PC-9 (cell line): ENCODE measurements around the gene RTN3. TPM values are rescaled to one million over a fixed set of nuclear protein-coding genes. Genes with fewer than 3 reads are reported as not detected.

Experiments used
- BruUV-seq: library from RNA; stranded (reverse); fragments of 400-500 nt; replicated peaks from 2 replicates; lab custom pipeline; 2021; lab: Mats Ljungman, UMichigan
- CTCF ChIA-PET: fragments of 300-600 bp; sonication (Branson Sonifier 250); formaldehyde crosslinking; loops from one replicate; lab custom pipeline; 2022; ENCODE audit warnings: antibody characterized with exemption; lab: Charles Lee
- POLR2A ChIA-PET: fragments of 300-600 bp; sonication (Branson Sonifier 250); formaldehyde crosslinking; loops from one replicate; lab custom pipeline; 2022; ENCODE audit warnings: antibody characterized with exemption; ENCODE audit not compliant: unreplicated experiment; lab: Charles Lee
- DNase-seq, 2 experiments: peaks; one replicate each; pipeline versions ENCODE4 v3.0.0 to v3.0.0-alpha.2; 2015 to 2022; ENCODE audit warnings: mixed read lengths in 1 of 2
- H2AFZ ChIP-seq: fragments of 200-600 bp; sonication (generic); 2 replicates; pipeline ENCODE4 v1.8.1; 2017; ENCODE audit warnings: antibody characterized with exemption
- H3F3A ChIP-seq: fragments of 200-600 bp; sonication (generic); 2 replicates; pipeline ENCODE4 v1.8.1; 2017; ENCODE audit warnings: antibody characterized with exemption, mild to moderate bottlenecking, low read depth; ENCODE audit not compliant: insufficient read depth
- H3K27ac ChIP-seq: fragments of 200-600 bp; sonication (generic); 2 replicates; pipeline ENCODE4 v1.6.1; 2016; ENCODE audit warnings: mixed run types
- H3K27me3 ChIP-seq: fragments of 200-600 bp; sonication (generic); 2 replicates; pipeline ENCODE4 v1.6.1; 2016; ENCODE audit warnings: low read depth, mixed run types; ENCODE audit not compliant: insufficient read depth
- H3K36me3 ChIP-seq: fragments of 200-600 bp; sonication (generic); 2 replicates; pipeline ENCODE4 v1.6.1; 2016; ENCODE audit warnings: low read depth, mixed run types
- H3K4me1 ChIP-seq: fragments of 200-600 bp; sonication (generic); replicated peaks from 2 replicates; pipeline ENCODE4 v1.6.1; 2016; ENCODE audit warnings: mixed run types; ENCODE audit not compliant: insufficient read depth
- H3K4me2 ChIP-seq: fragments of 200-600 bp; sonication (generic); 2 replicates; pipeline ENCODE4 v1.6.1; 2017; ENCODE audit warnings: mixed run types
- H3K4me3 ChIP-seq: fragments of 200-600 bp; sonication (generic); 2 replicates; pipeline ENCODE4 v1.6.1; 2016; ENCODE audit warnings: mixed run types
- H3K79me2 ChIP-seq: fragments of 200-600 bp; sonication (generic); 2 replicates; pipeline ENCODE4 v1.6.1; 2017; ENCODE audit warnings: low read depth, mixed run types
- H3K9me2 ChIP-seq: fragments of 200-600 bp; sonication (generic); 2 replicates; pipeline ENCODE4 v1.8.1; 2017; ENCODE audit warnings: mild to moderate bottlenecking; ENCODE audit not compliant: insufficient read depth
- H3K9me3 ChIP-seq: fragments of 200-600 bp; sonication (generic); 2 replicates; pipeline ENCODE4 v1.8.1; 2016; ENCODE audit warnings: low read depth; ENCODE audit not compliant: insufficient read depth
- H4K20me1 ChIP-seq: fragments of 200-600 bp; sonication (generic); 2 replicates; pipeline ENCODE4 v1.8.1; 2017; ENCODE audit not compliant: insufficient read depth
- EZH2 ChIP-seq: fragments of 200-600 bp; sonication (generic); IDR thresholded peaks from 2 replicates; pipeline ENCODE4 v1.8.0; 2017; ENCODE audit warnings: antibody characterized with exemption, low read depth
- intact Hi-C: fragments of 100-400 bp; cut with micrococcal nuclease; formaldehyde crosslinking; loops from one replicate; pipeline ENCODE4 v1.10.0; 2022; ENCODE audit not compliant: unreplicated experiment
- total RNA-seq: library from RNA; stranded (reverse); gene quantifications from 2 replicates; pipeline ENCODE4 v1.2.3, GENCODE V29; 2021
- TF ChIP-seq, protein P1 (sequence below): fragments of 200-600 bp; sonication (generic); conservative IDR thresholded peaks from 2 replicates; pipeline ENCODE4 v1.6.1; 2017; ENCODE audit warnings: mixed run types, antibody characterized with exemption, mild to moderate bottlenecking, moderate library complexity

Gene RTN3
- total RNA-seq, 1 experiment from 2014 or later = 279 TPM

- Histone ChIP-seq H3K9me3 (no peaks in the 10 kb centered on the region), H3K79me2 (peaks cover 23% of the 10 kb centered on the region; the same call in 1 of the 2 replicates), H3K27ac (no peak overlapping the region), H3K4me1 (peaks cover 11% of the 10 kb centered on the region; the same call in 1 of the 2 replicates), H2AFZ (no peak overlapping the region), H3K27me3 (no peaks in the 10 kb centered on the region), H4K20me1 (peaks cover 29% of the 10 kb centered on the region), H3F3A (peaks cover 49% of the 10 kb centered on the region; the same call in 1 of the 2 replicates), H3K4me2 (no peak overlapping the region), H3K4me3 (no peak overlapping the region), H3K9me2 (no peaks in the 10 kb centered on the region), H3K36me3 (no peaks in the 10 kb centered on the region)
- ChIA-PET CTCF (no interaction called here), POLR2A (no interaction called here)
- DNase-seq = no peak
- intact Hi-C loops = no loop called here
- BruUV-seq = no TSS peak
- no peak for TF ChIP-seq EZH2
- TF ChIP-seq, protein P1, sequence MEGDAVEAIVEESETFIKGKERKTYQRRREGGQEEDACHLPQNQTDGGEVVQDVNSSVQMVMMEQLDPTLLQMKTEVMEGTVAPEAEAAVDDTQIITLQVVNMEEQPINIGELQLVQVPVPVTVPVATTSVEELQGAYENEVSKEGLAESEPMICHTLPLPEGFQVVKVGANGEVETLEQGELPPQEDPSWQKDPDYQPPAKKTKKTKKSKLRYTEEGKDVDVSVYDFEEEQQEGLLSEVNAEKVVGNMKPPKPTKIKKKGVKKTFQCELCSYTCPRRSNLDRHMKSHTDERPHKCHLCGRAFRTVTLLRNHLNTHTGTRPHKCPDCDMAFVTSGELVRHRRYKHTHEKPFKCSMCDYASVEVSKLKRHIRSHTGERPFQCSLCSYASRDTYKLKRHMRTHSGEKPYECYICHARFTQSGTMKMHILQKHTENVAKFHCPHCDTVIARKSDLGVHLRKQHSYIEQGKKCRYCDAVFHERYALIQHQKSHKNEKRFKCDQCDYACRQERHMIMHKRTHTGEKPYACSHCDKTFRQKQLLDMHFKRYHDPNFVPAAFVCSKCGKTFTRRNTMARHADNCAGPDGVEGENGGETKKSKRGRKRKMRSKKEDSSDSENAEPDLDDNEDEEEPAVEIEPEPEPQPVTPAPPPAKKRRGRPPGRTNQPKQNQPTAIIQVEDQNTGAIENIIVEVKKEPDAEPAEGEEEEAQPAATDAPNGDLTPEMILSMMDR = no peak
Measured at GRCh38 chr11:63763496-63764339, 82.4 kb downstream of the RTN3 start.

DNA sequence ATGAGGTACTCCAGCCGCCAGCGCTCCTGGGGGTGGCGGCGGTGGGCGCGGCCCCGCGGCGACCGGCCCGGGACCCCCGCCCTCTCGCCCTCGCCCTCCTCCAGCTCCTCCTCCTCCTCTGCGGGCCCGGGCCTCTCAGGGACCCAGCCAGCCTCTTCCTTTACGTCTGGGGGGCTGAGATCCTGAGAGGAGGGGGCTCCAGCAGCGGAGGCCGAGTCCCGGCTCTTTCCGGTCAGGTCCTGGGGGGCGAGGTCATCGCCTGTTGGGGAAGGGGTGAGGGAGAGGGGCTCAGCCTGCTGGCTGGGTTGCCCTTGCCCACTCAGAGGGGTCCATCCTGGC, 83.0 kb downstream of the RTN3 start:
- peaks cover 23% of the 10 kb centered on the region; the same call in 1 of the 2 replicates for H3K79me2 ChIP-seq
- no peaks in the 10 kb centered on the region for H3K9me3 ChIP-seq
- CTCF ChIA-PET = no interaction called here
- no peaks in the 10 kb centered on the region for H3K36me3 ChIP-seq
- POLR2A ChIA-PET = no interaction called here
- no peak overlapping the region for H2AFZ ChIP-seq
- peaks cover 11% of the 10 kb centered on the region; the same call in 1 of the 2 replicates for H3K4me1 ChIP-seq
- no peak for DNase-seq
- BruUV-seq = no TSS peak
- no peak overlapping the region for H3K4me2 ChIP-seq
- peaks cover 28% of the 10 kb centered on the region for H4K20me1 ChIP-seq
- H3K27me3 ChIP-seq = no peaks in the 10 kb centered on the region
- TF ChIP-seq, protein P1 = no peak
- no peak for TF ChIP-seq EZH2
- peaks cover 44% of the 10 kb centered on the region; the same call in 1 of the 2 replicates for H3F3A ChIP-seq
- H3K27ac ChIP-seq = no peak overlapping the region
- H3K4me3 ChIP-seq = no peak overlapping the region
- no peaks in the 10 kb centered on the region for H3K9me2 ChIP-seq
- intact Hi-C loops = no loop called here

DNA sequence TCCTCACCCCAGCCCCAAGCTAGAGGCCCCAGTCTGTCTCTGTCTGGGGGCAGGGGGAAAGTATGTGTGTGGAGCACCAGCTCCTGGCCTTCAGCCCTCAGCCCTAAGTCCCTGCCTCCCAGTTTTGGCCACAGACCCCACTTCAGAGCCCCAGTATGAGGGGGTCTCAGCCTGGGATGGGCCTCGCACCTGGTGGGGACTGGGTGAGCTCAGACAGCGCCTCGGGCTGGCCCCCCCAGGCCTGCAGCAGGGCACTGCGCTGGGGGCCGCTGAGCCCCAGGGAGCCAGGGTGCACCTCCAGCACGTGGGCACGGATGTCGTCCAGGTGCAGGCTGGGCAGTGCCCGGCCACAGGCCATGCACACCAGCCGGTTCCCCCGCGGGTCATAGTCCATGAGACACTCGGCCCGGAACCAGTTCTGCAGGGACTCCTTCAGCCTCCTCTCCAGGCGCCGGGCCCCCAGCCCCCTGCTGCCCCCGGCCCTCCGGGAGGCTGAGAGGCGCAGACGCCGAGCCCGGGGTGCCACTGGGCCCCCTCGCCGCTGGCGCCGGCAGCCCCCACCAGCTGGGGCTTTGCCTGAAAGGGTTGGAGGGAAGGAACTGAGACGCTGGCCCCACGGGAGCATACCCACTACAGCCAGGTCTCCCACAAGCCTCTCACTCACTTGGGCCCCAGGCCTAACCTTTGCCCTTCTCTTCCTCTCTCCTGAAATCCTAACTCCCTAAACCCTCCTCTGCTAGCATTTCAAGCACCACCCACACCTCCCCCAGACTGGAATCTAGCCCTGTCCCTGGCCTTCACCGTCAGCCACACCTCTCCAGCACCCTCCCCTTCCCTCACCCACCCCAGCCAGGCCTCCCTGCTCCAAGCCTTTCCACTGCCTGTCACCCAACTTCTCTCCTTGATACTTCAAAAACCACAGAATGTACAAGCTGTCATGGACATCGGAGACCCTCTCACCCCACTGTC, 83.7 kb downstream of the RTN3 start:
- BruUV-seq = no TSS peak
- H3K79me2 ChIP-seq = peaks cover 23% of the 10 kb centered on the region; the same call in 1 of the 2 replicates
- H3K36me3 ChIP-seq = no peaks in the 10 kb centered on the region
- no peak overlapping the region for H2AFZ ChIP-seq
- no peak for DNase-seq
- intact Hi-C loops = no loop called here
- H3K4me2 ChIP-seq = no peak overlapping the region
- TF ChIP-seq, protein P1 = no peak
- no peak for TF ChIP-seq EZH2
- H3F3A ChIP-seq = peaks cover 45% of the 10 kb centered on the region; the same call in 1 of the 2 replicates
- H3K9me2 ChIP-seq = no peaks in the 10 kb centered on the region
- H3K4me3 ChIP-seq = no peak overlapping the region
- no peaks in the 10 kb centered on the region for H3K9me3 ChIP-seq
- peaks cover 28% of the 10 kb centered on the region for H4K20me1 ChIP-seq
- peaks cover 11% of the 10 kb centered on the region; the same call in 1 of the 2 replicates for H3K4me1 ChIP-seq
- ChIA-PET CTCF (no interaction called here), POLR2A (interaction anchor here (0.7 kb wide), 1 partner anchor 56 kb away, joined by 3 read pairs; no protein-coding TSS in a partner anchor)
- no peak overlapping the region for H3K27ac ChIP-seq
- H3K27me3 ChIP-seq = no peaks in the 10 kb centered on the region
